Calu3 (cell line): ENCODE results near the gene MAGI3. TPM values are rescaled to one million over a fixed set of nuclear protein-coding genes. Genes with fewer than 3 reads are reported as not detected.

Experiments
- BruUV-seq: library from RNA; stranded (reverse); fragments of 400-500 nt; replicated peaks from 2 replicates; lab custom pipeline; 2021; lab: Mats Ljungman, UMichigan
- CTCF ChIA-PET: fragments of 300-600 bp; sonication (Branson Sonifier 250); formaldehyde crosslinking; loops from one replicate; lab custom pipeline; 2022; ENCODE audit warnings: antibody characterized with exemption; lab: Charles Lee
- DNase-seq: peaks from one replicate; pipeline ENCODE4 v3.0.0; 2022
- H3K27ac Mint-ChIP-seq: one replicate; pipeline ENCODE4 v1.8.0; 2022; ENCODE audit warnings: mixed read lengths; ENCODE audit not compliant: unreplicated experiment
- H3K27me3 Mint-ChIP-seq: one replicate; pipeline ENCODE4 v1.8.0; 2022; ENCODE audit warnings: mixed read lengths; ENCODE audit not compliant: unreplicated experiment
- H3K36me3 Mint-ChIP-seq: one replicate; pipeline ENCODE4 v1.8.0; 2022; ENCODE audit warnings: mild to moderate bottlenecking, moderate library complexity, mixed read lengths; ENCODE audit not compliant: insufficient read depth, unreplicated experiment
- H3K4me1 Mint-ChIP-seq: one replicate; pipeline ENCODE4 v1.8.0; 2022; ENCODE audit warnings: mild to moderate bottlenecking, low read depth, mixed read lengths; ENCODE audit not compliant: unreplicated experiment
- H3K4me3 Mint-ChIP-seq: one replicate; pipeline ENCODE4 v1.8.0; 2022; ENCODE audit warnings: mild to moderate bottlenecking, low read depth, moderate library complexity, mixed read lengths; ENCODE audit not compliant: unreplicated experiment
- H3K9me3 Mint-ChIP-seq: one replicate; pipeline ENCODE4 v1.8.0; 2022; ENCODE audit warnings: low read depth, mixed read lengths; ENCODE audit not compliant: unreplicated experiment
- intact Hi-C: fragments of 100-400 bp; cut with micrococcal nuclease; formaldehyde crosslinking; loops from one replicate; pipeline ENCODE4 v1.10.0; 2022; ENCODE audit not compliant: unreplicated experiment
- total RNA-seq: library from RNA; stranded (reverse); gene quantifications from 2 replicates; pipeline ENCODE4 v1.2.3, GENCODE V29; 2022
- TF ChIP-seq, protein P1 (sequence below): fragments of 200-600 bp; IDR thresholded peaks from one replicate; pipeline ENCODE4 v1.8.0; 2022; ENCODE audit warnings: antibody characterized with exemption; ENCODE audit not compliant: unreplicated experiment

MAGI3 gene
- total RNA-seq, 1 experiment from 2014 or later = 14.2 TPM

DNA sequence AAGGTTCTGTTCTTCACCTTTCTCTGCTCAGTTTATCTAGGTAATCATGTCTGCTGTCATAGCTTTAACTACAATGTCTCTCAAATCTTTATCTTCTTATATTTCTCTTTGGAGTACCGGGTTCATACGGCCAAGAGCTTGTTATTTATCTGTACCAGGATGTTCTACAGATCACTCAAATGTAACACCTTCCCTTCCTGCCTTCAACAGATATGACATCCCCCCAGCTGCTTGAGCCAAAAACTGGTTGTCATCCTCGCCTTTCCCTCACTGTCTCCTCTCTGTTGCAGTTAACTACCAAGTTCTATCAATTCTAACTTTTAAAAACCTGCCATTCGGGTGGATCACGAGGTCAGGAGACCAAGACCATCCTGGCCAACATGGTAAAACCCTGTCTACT is 220.1 kb downstream of the MAGI3 start:
- H3K4me1 Mint-ChIP-seq = no peaks in the 10 kb centered on the region
- no peak for DNase-seq
- BruUV-seq = no TSS peak
- TF ChIP-seq, protein P1, sequence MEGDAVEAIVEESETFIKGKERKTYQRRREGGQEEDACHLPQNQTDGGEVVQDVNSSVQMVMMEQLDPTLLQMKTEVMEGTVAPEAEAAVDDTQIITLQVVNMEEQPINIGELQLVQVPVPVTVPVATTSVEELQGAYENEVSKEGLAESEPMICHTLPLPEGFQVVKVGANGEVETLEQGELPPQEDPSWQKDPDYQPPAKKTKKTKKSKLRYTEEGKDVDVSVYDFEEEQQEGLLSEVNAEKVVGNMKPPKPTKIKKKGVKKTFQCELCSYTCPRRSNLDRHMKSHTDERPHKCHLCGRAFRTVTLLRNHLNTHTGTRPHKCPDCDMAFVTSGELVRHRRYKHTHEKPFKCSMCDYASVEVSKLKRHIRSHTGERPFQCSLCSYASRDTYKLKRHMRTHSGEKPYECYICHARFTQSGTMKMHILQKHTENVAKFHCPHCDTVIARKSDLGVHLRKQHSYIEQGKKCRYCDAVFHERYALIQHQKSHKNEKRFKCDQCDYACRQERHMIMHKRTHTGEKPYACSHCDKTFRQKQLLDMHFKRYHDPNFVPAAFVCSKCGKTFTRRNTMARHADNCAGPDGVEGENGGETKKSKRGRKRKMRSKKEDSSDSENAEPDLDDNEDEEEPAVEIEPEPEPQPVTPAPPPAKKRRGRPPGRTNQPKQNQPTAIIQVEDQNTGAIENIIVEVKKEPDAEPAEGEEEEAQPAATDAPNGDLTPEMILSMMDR = no peak
- H3K4me3 Mint-ChIP-seq = no peak overlapping the region
- no peaks in the 10 kb centered on the region for H3K36me3 Mint-ChIP-seq
- no peaks in the 10 kb centered on the region for H3K9me3 Mint-ChIP-seq
- intact Hi-C loops = no loop called here
- no peaks in the 10 kb centered on the region for H3K27me3 Mint-ChIP-seq
- CTCF ChIA-PET = no interaction called here
- no peak overlapping the region for H3K27ac Mint-ChIP-seq

DNA sequence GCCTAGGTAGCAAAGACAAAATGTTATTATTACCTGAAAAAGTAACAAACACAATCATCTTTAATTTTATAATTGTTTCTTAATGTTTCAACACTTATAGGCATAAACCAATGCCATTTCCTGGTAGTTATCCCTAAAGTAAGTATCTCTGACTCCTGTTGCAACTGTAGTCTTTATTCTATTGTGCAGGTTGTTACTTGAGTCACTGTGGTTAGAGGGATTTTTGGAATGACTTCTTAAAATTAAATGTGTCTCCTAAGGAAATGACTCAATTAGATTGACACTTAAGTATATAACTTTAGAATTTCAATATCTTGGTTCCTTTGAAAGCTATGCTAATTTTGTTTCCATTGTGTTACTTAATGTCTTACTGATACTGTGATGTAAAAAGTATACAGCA is 225.1 kb downstream of the MAGI3 start:
- BruUV-seq = no TSS peak
- no peaks in the 10 kb centered on the region for H3K36me3 Mint-ChIP-seq
- intact Hi-C loops = no loop called here
- no peak for DNase-seq
- H3K27ac Mint-ChIP-seq = no peak overlapping the region
- TF ChIP-seq, protein P1 = no peak
- H3K4me1 Mint-ChIP-seq = no peaks in the 10 kb centered on the region
- no peak overlapping the region for H3K4me3 Mint-ChIP-seq
- H3K27me3 Mint-ChIP-seq = no peaks in the 10 kb centered on the region
- H3K9me3 Mint-ChIP-seq = no peaks in the 10 kb centered on the region
- CTCF ChIA-PET = no interaction called here

DNA sequence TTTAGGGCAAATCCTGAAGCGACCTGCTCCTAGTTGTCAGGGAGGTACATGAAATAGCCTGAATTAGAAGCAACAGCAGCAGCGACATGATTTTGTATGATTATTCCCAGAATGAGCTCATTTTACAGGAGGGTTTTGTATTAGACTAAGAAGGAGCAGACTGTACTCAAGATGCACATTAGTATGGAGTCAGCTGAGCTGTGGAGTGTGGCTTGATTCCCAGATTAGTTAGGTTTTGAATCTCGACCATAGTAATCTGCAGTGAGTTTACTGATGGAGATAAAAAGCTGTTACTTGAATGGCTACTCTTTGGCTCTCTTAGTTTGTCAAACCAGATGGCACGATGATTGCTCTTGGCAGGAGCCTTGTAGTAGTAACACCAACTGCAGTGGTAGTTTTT is 225.8 kb downstream of the MAGI3 start:
- Mint-ChIP-seq H3K9me3 (no peaks in the 10 kb centered on the region), H3K4me1 (no peaks in the 10 kb centered on the region), H3K27ac (no peak overlapping the region), H3K27me3 (no peaks in the 10 kb centered on the region), H3K36me3 (no peaks in the 10 kb centered on the region), H3K4me3 (no peak overlapping the region)
- no peak for DNase-seq
- no TSS peak for BruUV-seq
- TF ChIP-seq, protein P1 = no peak
- intact Hi-C loops = no loop called here
- CTCF ChIA-PET = no interaction called here

DNA sequence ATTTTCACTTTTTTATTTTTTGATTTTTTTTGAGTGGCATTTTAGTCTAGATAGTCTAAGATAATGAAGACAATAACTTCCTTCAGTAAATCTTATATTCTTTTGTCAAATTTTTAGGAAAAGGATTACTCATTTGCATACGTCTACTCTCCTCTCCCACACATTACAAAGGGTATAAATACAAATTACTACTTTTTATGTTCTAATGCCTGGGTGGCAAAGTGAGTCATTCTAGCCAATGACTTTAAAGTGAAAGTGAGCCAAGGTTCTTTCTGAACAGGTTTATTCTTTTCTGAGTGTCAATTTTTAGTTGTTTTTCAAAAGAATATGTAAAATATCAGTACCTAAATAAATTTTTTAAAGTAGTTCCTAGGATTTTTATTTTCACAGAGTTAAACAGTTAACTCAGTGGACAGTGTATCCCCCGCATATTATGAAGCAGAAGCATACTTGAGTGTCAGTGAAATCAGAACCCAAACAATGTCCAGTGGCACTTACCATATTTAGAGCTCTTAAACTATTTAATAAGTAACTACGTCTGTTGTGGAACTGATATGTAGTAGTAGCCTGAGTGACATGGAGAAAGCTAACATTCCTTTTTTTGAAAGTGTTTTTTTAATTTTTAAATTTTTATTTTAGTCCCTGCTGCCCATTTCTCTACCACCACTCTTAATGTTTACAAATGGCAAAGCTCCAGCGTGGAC is 227.3 kb downstream of the MAGI3 start:
- intact Hi-C loops = no loop called here
- H3K4me3 Mint-ChIP-seq = no peak overlapping the region
- no peaks in the 10 kb centered on the region for H3K36me3 Mint-ChIP-seq
- no TSS peak for BruUV-seq
- CTCF ChIA-PET = interaction anchor here (0.7 kb wide), 1 partner anchor 1051 kb away, joined by 5 read pairs; no protein-coding TSS in a partner anchor
- no peak overlapping the region for H3K27ac Mint-ChIP-seq
- DNase-seq = no peak
- no peaks in the 10 kb centered on the region for H3K27me3 Mint-ChIP-seq
- no peaks in the 10 kb centered on the region for H3K4me1 Mint-ChIP-seq
- TF ChIP-seq, protein P1 = no peak
- H3K9me3 Mint-ChIP-seq = no peaks in the 10 kb centered on the region
